HS-27A (cell line): Measurements from ENCODE around the gene HOXA11.

ENCODE experiments used
- DNase-seq: peaks from one replicate; pipeline ENCODE4 v3.0.0-alpha.2; 2012; ENCODE audit warnings: low read depth, missing footprints

The HOXA11 gene

DNA sequence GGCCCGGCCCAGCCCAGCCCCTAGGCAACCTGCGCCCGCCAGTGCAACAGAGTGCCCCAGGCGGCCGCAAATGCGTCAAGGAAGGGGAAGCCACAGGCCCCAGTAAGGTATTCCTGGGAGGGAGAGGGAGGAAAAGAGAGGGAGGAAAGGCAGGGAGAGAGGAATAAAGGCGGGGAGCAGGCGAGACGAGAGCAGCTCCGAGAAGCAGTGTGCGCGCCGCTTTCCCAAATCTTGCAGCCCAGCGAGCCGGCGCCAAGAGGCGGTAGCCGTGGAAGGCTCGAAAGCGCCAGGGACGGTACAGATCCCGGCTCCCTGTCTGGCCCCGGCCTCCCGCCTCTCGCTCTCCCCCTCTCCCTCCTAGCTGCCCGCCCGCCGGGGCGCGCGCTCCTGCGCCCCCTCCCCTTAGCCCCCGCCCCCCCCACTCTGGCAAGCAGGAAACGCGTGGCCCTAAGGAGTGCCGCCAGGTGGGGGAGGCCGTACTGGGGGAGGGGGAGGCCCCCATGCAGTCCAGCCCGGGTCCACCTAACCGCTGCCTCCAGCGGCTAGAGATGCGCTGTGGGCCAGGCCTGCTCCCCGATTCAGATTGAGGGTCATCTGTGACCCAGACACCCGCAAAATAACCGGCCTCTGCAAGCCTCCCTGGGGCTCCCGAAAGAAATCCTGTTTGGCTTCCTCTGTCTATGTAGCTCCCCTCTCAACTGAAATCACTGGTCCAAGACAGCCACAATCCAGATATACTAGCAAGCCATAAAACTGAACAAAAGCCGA is 15.2 kb downstream of the HOXA11 start:
- DNase-seq: no peak

DNA sequence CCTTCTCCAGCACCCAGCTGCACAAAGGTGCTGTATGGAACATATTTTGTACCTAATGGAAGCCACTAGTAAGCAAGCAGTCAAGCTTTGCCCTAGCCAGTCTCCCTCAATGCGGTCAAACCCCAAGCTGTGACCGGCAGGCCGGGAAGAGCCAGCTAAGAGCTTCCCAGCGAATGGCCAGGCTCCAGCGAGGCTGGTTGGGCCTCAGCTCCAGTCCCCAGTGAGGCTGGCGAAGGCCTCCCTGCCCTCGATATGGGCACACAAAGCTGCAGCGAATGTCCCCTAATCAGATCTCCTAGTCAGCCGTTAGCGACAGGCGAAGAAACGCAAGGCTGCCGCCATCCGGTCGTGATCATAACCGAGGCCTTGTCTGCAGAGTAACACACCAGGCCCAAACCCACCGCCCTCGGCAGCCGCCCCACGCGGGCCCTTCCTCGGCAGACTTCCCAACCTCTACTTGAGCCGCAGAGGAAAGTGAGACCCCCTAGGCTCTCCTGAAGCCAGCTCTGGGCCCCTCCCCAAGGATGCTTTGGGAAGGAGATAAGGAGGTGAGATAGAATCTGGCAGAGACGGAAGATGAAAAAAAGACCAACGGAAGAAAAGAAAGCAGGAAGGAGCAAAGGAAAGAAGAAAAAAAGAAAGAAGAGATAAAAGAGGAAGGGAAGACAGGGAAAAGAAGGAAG is 16.6 kb downstream of the HOXA11 start:
- no peak for DNase-seq

DNA sequence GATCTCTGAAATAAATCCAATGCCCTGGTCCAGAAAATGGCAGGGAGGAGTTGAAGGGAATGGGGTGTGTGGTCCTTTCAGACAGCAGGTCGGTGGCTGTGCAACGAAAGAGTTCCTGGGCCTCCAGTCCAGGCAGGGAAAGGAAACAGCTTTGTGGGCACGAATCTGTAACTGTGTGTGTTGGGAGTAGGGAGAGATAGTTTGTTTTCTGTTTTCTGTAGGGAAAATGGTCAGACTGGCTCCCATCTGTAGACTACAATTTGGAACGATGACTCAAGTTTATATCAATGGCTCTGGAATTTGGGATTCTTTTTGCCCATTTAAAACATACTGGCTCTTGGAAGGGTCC is 17.1 kb downstream of the HOXA11 start:
- DNase-seq: no peak

DNA sequence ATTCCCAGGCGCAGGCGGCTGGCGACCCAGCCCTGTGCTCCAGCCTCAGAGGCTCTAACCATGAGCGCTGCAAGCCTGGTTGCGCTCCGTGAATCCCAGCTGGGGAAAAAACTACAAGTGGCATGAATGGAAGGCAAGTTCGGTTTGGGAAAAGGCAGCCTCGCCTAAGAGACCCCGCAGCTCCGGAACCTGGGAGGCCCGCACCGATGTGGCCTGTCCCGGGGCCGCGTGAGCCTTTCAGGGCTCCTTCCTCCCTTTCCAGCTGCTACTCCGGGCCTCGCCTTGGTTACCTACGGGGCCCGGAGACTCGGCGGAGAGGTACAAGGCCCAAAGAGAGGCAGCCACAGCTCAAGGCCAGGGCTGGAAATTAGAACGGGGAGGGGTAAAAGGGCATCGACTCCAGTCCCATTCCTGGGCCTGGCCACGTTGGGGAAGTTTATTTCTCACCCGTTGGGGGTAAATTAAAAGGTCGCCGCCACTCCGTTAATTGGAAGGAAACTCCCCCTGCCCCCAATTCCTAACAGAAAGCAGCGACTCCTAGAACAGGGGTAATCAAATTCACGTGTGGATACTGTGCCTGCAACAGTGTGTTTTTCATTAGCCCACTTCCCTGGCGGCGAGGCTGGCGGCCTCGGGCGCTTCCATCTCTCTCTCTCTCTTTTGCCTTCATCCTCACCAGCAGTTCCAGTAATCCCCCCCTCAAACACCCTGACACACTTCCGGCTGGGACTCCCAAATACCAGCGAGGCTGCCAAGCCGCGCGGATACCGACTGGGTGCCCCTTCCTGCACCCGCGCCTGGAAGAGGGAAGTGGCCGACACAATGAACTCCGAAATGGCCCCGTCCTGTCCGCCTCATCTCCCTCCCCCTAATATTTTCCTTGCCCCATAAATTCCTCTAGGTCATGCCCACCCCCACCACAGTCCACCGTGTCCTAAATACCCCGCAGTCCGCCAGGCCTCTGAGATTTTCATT is 18.2 kb downstream of the HOXA11 start:
- no peak for DNase-seq

DNA sequence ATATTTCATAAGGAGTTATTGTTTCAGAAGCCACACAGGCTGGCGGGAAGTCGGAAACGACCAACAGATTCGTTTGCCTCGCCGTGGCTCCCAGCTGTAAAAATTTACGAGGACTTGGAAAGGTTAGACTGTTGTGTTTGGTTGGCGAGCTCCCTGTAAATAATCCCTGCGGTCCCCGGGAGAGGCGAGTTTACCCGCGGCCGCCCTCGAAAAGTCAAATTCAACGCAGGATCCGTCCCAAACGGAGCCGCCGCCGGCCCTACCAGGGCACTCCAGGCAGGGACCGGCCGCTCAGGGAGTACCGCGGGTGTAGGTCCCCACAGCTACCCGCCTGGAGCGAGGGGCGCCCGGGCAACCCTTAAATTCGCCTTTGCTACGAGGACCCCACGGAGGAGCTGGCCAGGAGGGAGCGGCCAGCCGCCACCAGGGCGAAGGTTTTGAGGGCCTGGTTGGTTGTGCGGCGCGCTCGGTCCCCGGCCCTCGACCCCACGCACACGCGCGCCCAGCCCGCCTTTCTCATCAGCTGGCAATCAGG is 19.0 kb downstream of the HOXA11 start:
- no peak for DNase-seq

DNA sequence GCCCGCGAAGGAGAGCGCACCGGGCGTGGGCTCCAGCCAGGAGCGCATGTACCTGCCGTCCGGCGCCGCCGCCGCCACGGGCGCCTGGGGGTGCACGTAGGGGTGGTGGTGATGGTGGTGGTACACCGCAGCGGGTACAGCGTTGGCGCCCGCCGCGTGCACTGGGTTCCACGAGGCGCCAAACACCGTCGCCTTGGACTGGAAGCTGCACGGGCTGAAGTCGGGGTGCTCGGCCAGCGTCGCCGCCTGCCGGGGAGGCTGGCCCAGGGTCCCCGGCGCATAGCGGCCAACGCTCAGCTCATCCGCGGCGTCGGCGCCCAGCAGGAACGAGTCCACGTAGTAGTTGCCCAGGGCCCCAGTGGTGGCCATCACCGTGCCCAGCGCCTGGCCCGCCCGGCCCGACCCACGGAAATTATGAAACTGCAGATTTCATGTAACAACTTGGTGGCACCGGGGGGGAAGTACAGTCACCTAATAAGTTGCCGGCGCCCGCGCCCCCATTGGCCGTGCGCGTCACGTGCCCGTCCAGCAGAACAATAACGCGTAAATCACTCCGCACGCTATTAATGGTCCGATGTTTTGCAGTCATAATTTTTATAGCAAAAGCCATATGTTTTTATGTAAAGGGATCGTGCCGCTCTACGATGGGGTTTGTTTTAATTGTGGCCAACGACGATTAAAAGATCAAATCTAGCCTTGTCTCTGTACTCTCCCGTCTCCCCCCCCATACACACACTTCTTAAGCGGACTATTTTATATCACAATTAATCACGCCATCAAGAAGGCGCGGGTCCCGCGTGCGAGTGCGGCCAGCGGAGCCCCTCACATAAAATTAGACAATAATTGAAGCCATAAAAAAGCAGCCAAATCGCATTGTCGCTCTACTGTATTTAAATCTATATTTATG is 19.7 kb downstream of the HOXA11 start, which contains the start of gene HOXA9:
HOXA9 (minus strand) TSS at position 449 of the 907 bp plus-strand sequence; CDS start at position 369, 80 bp downstream.
- no peak for DNase-seq

DNA sequence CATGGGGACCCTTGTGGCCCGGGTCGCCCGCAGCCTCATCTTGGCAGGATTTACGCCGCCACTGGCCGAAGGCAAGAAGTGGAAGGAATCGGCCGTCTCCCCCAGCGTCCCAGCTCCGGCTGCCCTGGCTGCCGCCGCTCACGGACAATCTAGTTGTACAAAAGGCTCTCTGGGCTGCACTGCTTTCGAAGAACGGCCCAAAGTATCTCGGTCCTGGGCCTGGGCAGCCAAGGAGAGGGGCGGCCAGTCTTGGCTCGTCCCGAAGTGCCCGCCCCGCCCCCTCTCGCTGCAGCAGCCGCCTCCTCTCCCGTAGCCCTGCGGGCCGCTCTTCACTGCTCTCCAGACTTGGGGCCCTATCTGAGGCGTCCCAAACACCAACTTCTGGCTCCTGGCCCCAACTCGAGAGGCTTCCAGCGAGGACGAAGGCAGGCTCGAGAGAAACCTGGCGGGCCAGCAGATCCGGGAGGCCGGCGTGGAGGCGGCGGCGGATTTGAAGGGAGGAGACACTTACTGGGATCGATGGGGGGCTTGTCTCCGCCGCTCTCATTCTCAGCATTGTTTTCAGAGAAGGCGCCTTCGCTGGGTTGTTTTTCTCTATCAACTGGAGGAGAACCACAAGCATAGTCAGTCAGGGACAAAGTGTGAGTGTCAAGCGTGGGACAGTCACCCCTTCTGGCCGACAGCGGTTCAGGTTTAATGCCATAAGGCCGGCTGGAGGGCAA is 20.5 kb downstream of the HOXA11 start:
- DNase-seq: no peak

DNA sequence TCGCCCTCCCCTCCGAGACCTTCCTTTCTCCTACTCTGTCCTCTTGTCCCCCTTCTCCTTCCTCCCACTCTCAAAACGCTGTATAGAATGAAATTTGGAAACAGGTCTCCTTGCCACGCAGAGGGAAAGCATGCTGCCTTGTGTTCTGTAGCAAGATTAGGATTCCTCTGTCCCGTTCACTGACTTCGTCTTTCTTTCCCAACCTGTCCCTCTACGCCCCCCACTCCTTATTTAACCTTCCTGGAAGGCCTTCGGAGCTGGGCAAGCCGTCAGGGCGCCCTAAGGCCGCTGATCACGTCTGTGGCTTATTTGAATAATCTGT is 21.0 kb downstream of the HOXA11 start:
- DNase-seq: no peak

DNA sequence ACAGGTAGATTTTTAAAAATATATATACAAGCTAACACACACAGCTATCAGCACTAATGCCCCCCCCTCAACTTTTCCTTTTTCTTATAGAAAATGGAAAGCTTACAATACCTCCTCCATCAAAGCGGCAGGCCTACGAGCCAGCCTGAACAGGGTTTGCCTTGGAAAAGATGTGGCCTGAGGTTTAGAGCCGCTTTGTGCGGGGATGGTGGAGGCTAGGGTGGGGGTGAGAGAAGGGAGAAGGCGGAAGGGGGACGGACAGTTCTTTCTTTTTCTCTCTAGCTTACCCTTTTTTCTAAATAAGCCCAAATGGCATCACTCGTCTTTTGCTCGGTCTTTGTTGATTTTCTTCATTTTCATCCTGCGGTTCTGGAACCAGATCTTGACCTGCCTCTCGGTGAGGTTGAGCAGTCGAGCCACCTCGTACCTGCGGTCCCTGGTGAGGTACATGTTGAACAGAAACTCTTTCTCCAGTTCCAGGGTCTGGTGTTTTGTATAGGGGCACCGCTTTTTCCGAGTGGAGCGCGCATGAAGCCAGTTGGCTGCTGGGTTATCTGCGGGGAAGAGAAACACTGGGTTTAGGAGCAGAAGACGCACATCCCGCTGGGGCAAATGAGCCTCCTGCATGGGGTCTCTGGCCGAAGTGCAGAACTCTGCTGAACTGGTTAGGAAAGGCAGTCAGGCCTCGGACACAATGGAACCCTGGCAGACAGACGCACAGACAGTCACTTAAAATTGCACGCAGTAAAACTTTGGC is 21.6 kb downstream of the HOXA11 start:
- no peak for DNase-seq

DNA sequence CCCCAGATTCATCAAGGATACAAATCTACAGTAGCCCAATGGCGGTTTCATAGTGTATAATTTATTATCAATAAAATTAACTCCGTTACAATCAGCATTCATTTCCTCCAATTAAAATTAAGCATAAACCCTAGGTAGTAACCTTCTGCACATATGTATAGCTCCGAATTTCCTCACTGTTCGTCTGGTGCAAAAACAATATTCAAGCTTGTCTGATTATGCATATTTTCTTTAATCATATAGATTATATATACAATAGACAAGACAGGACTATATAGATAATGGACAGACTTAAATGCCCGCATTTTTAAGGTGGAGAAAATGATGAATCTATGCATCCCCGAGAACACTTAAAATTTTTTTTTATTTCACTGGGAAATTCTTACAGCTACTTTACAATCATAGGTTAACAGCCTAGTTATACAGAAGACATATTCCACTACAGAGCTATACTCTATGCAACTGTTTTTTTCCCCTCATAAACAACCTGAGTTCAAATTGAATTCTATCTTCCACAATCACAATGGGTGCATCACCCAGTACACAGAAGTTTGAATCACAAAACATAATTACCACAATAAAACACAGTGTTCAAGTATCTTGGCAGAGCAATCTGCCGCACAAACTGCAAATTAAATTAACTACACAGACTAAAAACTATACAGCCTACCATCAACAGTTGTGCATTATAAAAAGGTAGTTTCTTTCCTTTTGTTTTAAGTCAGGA is 22.3 kb downstream of the HOXA11 start:
- no peak for DNase-seq

DNA sequence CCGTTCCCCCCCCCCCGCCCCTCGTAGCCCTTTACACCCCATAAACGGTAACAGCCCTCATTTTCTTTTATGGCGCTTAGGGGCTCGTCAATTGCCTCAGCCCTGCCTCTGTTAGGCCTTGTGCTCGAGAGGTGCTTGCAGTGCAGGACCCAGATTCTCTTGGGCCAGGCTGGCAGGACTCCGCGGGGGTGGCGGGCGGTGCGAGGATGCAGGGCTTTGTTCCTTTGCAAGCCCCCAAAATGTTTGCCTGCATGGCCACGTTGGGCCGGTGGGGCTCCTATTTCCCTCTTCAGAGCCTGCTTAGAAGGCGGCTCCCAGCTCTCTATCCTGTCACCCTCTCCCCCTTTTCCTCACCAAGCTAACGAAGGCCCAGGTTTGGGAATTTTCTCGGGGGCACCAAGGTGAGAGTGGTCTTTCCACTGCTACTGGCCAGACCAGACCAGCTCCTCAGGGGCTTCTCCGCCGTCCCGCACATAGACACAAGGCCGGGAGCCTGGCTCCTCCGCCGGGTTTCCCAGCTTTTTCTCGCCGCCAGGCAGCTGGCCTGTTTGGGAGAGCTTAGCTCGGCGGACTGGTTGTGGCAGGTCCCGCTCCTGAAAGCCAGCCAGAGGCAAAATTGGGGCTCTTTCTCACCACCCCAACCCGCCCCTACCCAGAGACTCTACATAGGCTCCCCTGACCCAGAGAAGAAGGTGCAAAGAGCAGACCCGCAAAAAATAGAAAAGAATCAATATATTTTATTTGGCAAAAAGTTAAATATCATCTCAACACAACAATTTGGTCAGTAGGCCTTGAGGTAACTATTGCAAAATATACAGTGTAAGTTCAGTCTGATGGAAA is 23.1 kb downstream of the HOXA11 start:
- DNase-seq: no peak

DNA sequence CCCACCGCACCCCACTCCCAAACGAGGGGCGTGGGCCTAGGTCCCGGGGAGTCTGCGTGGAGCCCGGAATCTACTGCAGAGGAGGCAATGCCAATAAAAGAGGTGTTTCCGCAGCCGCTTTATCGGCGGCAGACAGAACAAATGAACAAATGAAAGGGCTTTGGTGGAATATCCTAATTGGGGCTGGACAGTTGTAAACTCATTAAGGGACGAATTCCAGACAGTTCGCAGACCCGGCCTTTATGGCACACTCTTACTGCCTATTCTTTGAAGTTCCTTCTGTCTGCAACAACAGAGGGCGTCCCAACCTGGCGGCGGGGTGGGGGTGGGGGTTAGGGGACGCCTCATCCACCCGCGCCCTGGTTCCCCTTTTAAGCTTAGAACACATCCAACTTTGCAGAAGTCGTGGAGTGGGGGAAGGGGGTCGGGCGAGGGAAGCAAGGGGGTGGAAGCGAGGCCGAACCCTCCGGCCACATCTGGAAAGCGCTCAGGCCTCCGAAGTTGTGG is 23.8 kb downstream of the HOXA11 start:
- DNase-seq: no peak

DNA sequence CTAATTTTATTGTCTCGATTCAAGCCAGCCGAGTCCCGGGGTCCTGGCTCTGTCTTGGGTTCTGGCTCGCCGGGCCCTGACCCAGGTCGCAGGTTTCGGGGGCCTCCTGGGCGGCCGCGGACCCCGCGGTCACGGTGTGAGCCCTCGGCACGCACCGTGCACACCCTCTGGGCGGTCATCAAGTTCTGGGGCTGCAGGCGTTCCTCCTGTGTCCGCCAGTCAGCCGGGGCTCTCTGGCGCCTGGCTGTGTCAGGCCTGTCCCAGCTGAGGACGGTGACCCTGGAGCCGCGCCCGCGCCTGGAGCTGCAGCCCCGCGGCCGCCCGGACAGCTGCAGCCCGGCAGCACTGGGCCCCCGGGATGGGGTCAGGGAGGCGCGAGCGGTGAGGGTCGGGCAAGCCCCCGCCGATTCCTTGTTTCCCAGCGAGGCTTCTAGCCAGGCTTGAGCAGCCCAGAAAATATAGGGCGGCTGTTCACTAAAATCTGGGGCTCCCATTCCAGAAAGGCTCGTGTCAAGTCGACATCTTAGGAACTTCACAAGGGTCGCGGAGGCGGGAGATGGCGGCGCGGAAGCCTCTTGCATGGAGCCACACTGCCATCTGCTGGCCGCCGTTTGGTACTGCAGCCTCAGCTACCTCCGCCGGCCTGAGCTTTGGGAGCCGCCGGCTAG is 24.4 kb downstream of the HOXA11 start:
- no peak for DNase-seq

DNA sequence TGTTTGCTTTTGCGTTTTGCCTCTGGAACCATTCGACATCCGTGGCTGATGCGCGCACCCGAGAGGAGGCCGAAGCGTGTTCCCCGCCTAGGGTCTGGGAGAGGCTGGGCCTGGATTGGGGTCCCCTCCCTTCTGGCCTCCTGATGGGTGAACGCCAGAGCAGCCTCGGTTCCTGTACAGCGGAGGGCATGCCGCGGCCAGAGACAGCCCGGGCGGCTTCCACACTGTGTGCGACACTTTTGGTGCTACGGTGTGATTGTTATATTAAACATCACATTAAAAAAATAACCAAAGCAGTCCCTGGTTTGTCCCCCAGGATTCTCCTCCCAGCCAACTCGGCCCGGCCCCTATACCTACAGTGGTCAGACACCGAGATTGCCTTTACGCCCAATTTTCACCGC is 24.9 kb downstream of the HOXA11 start:
- no peak for DNase-seq

DNA sequence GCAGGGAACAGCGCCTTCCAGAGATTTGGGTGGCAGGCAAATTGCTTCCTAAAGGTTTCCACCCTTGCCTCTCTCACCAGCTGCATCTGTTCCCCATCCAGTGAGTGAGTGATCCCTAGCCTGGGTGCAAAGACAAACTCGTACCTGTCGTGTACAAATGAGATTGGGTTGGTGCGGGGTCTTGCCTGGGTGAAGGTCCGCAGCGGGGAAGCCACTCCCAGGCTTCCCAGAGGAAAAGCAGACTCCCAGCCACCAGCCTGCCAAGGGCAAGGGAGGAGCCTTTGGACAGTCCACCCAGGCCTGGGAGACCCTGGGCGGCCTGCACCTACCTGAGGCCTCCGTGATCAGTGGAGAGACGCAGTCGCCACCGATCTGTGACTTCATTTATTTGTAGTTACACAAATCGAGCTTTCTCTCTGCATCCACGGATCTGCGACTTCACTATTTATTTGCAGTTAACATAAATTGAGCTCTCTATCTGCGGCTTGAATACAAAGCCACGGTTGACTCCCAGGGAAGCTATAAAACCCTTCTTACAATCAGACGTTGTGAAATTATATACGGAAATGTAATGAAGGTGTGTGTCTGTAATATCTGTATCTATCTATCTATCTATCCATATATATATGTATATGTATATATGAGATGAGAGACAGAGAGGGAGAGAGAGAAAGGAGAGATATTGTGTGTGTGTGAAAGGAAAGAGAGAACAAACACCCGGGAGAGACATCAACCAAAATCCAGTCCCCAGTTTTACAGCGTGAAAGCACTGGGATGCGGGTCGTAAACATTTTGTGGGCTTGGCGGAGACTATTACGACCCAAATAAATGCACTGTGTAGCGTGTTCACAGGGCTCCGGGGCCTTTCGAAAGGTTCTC is 25.5 kb downstream of the HOXA11 start:
- no peak for DNase-seq

DNA sequence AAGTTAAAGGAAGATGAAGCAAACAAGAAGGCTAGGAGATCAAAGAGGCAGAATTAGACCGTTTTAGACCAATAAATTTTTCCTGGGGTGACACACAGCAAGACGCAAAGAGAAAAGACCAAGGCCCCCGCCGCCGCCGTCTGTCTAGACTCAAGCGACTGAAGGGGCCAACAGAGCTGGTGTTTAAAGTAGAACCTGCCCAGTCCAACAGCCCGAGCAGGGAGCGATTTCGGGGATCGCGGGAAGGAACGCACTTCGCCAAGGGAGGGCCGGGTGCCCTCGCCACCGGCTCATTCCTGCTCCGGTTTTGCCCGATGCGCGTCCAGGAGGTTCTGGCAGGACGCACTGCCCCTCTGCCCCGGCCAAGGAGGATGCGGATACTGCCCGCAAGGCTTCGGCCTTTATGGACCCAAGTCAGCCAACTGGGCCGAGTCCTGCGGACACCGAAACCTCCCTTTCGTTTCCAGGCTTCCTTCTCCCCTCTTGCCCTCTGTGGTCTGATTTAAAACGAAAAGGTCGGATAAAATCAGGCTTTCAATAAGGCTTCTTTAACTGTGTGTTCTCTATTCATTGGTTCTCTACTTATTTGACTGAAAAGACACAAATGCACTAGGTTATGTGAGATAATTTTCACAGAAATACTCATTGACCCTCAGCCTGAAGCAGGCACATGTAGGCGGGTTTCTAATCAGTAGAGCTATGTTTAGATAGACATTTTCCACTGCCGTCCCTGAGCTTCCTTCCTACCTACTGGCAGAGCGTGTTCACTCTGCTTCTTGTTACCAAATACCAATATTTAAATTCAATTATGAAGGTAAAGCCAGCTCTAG is 26.4 kb downstream of the HOXA11 start:
- no peak for DNase-seq
